C4-2B (cell line): Measurements from ENCODE around the gene GRIA4.

ENCODE experiments used
- H3K27ac ChIP-seq: fragments of 450-650 bp; 2 replicates; pipeline ENCODE4 v1.5.1; 2017
- ZFX ChIP-seq: fragments of 450-650 bp; IDR thresholded peaks from 2 replicates; pipeline ENCODE4 v1.6.1; 2017
- TF ChIP-seq, protein P1 (sequence below): fragments of 450-650 bp; conservative IDR thresholded peaks from 2 replicates; pipeline ENCODE4 v1.5.1; 2017; ENCODE audit warnings: mild to moderate bottlenecking

GRIA4 gene

DNA sequence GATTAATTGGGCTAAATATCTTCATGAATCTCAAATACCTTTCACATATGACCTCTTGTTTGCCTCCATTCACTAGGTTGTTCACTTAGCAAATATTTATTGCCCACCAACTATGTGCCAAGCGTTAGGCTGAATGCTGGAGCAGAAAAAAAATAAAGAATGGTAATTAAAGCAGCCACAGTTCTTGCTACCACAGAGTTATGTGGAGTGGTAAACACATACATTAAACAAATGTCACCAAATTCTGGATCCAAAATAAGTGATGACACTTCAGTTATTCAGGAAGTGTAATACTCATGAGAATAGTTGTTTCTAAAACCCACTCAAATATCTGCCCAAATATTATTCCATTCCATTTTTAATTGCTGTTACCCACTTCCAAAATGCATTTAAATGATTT lies 128.4 kb downstream of the GRIA4 start:
- no peak overlapping the region for H3K27ac ChIP-seq
- no peak for TF ChIP-seq ZFX
- TF ChIP-seq, protein P1, sequence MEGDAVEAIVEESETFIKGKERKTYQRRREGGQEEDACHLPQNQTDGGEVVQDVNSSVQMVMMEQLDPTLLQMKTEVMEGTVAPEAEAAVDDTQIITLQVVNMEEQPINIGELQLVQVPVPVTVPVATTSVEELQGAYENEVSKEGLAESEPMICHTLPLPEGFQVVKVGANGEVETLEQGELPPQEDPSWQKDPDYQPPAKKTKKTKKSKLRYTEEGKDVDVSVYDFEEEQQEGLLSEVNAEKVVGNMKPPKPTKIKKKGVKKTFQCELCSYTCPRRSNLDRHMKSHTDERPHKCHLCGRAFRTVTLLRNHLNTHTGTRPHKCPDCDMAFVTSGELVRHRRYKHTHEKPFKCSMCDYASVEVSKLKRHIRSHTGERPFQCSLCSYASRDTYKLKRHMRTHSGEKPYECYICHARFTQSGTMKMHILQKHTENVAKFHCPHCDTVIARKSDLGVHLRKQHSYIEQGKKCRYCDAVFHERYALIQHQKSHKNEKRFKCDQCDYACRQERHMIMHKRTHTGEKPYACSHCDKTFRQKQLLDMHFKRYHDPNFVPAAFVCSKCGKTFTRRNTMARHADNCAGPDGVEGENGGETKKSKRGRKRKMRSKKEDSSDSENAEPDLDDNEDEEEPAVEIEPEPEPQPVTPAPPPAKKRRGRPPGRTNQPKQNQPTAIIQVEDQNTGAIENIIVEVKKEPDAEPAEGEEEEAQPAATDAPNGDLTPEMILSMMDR = no peak

DNA sequence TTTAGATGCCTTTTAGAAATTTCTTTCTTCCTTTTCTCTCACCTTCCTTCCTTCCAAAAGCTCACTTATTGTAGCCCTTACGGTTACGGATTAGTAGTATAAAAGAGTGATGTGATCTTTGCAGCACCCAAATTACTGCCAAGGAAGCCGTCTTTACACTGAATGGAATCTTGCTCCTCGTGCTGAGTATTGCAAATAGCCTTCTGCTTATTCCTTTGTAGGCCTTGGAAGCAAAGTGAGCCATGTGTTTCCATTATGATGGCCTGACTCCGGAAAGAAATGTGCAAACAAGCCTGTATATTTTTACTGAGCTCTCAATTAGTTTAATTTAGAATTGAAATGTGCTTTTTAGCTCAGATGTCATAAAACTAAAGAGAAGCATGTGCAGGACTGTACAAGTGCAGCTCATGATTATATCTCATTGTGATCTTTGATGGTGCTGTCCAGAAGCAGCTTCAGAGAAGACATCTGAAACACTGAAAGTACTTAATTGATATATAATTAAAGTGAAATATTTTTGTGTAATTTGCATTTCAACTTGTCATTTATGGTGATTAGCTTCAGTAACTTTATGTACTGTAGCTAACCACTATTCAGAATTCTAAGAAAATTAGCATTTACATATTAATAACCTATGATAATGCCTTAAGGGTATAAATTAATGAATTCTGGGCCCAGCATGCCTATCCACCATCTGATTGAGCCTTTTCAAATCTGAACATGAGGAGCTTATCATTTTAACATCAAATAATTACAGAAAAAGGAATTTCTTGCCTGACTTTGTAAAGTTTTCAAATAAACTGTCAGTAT lies 129.3 kb downstream of the GRIA4 start:
- no peak overlapping the region for H3K27ac ChIP-seq
- TF ChIP-seq, protein P1 = no peak
- TF ChIP-seq ZFX = no peak

- TF ChIP-seq, protein P1 = no peak
- TF ChIP-seq ZFX = no peak
- no peak overlapping the region for H3K27ac ChIP-seq
Observed at GRCh38 chr11:105740164-105740903, 130.5 kb downstream of the GRIA4 start.

DNA sequence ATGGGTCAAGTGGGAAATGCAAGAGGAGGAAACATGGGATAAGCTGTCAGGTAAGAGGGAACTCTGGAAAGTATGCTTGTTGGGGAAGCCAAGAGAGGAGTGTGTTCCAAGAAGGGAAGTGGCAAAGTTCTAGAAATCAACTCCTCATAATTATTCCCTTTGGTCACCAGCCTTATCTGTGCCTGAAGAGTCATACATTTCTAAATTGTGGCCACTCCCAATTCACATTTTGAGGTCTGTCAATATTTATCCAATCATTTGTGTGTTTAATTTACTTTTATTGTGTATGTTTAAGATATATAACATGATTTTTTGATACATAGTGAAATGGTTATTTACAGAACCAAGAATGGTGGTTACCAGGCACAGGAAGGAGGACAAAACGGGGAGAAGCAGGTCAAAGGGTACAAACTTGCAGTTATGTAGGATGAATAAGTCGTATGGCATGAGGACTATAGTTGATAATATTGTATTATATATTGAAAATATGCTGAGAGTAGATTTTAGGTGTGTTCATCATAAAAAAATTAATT lies 131.7 kb downstream of the GRIA4 start:
- H3K27ac ChIP-seq = no peak overlapping the region
- TF ChIP-seq, protein P1 = no peak
- no peak for TF ChIP-seq ZFX

DNA sequence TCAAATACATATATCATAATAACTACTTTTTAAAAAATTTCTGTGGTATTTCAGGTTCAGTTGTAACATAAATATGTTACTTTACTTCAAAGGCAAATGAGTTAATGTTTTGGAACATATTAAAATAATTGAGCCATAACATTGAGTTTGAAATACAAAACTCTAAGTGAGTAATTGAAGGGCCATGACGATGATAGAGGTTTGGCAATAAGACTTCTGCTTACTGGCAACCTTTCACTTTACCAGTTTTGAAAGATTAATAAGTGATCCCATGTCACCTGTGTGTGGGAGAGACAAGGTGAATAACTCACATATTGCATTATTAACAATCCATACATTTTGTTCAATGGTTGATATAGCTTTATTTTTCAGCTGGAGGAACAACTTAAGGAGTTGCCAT lies 144.4 kb downstream of the GRIA4 start:
- H3K27ac ChIP-seq = no peak overlapping the region
- no peak for TF ChIP-seq ZFX

GRCh38 chr11:105754716-105755115 lies 144.8 kb downstream of the GRIA4 start:
- H3K27ac ChIP-seq = no peak overlapping the region
- TF ChIP-seq, protein P1 = no peak
- no peak for TF ChIP-seq ZFX

- TF ChIP-seq ZFX = no peak
- TF ChIP-seq, protein P1 = no peak
- no peak overlapping the region for H3K27ac ChIP-seq
Observed at GRCh38 chr11:105757107-105757506, 147.2 kb downstream of the GRIA4 start.
